Stimulated activated naive CD8-positive, alpha-beta T cell treated with anti-CD3 and anti-CD28 coated beads, Interleukin-15, Interleukin-2, amounts not matched to agents 100 ng/mL and 50 ng/mL, for 24 hours (primary cell): Measurements from ENCODE around the gene SARM1.
A peak's percentile ranks its signal among the peaks of the same experiment; 100 is the strongest.

Experiments
- H3K27ac Mint-ChIP-seq: one replicate; pipeline ENCODE4 v1.8.0; 2021; ENCODE audit warnings: mild to moderate bottlenecking, mixed read lengths
- H3K27me3 Mint-ChIP-seq: one replicate; pipeline ENCODE4 v1.8.0; 2021; ENCODE audit warnings: mixed read lengths
- H3K36me3 Mint-ChIP-seq: one replicate; pipeline ENCODE4 v1.8.0; 2021; ENCODE audit warnings: low read depth, mixed read lengths
- H3K4me1 Mint-ChIP-seq: one replicate; pipeline ENCODE4 v1.8.0; 2021; ENCODE audit warnings: low read depth, mixed read lengths
- H3K4me3 Mint-ChIP-seq: one replicate; pipeline ENCODE4 v1.8.0; 2021; ENCODE audit warnings: mild to moderate bottlenecking, mixed read lengths
- H3K9me3 Mint-ChIP-seq: one replicate; pipeline ENCODE4 v1.8.0; 2021; ENCODE audit warnings: mixed read lengths

The SARM1 gene

DNA sequence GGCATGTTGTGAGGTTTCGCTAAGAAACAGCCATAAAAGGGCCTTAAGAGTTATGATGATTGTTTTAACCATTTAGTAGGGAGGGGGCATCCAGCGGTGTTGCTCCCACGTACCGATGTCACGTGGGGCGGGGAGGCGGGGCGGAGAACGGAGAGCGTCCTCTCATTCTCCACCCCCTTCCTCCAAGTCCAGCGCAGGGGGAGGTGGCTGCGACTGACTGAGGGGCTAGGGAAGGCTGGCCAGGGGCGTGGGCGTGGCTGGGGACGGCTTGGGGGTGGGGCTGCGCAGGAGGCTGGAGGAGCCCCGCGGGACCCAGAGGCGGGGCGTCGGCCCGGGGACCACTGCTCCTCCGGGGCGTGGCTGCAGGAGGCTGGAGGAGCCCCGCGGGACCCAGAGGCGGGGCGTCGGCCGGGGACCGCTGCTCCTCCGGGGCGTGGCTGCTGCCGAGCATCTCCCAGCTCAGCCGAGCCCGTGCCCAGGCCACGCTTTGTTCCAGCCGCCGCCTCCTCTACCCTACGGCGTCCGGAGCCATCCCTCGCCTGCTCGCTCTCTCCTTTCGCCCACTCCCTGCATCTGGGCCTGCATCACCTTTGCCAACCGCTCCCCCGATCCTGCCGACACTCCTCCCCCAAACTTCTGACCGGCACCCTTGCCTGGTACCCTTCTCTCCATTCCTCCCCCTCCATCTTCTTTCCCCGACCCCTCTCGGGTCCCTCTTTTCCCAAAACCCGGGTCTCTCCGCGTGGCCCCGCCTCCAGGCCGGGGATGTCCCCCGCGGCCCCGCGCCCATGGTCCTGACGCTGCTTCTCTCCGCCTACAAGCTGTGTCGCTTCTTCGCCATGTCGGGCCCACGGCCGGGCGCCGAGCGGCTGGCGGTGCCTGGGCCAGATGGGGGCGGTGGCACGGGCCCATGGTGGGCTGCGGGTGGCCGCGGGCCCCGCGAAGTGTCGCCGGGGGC is at the start of gene SARM1:
TSS of gene SARM1 (plus strand) at position 450 of the 958 bp plus-strand sequence. CDS start at position 789, 339 bp downstream.
- peak within 1 kb of the TSS; percentile 89 for H3K4me3 Mint-ChIP-seq
- H3K27me3 Mint-ChIP-seq = no peaks in the 10 kb centered on the region
- peak within 1 kb of the TSS; percentile 89 for H3K27ac Mint-ChIP-seq
- no peaks in the 10 kb centered on the region for H3K9me3 Mint-ChIP-seq
- peaks cover 4% of the 10 kb centered on the region for H3K36me3 Mint-ChIP-seq
- peaks cover 21% of the 10 kb centered on the region for H3K4me1 Mint-ChIP-seq

DNA sequence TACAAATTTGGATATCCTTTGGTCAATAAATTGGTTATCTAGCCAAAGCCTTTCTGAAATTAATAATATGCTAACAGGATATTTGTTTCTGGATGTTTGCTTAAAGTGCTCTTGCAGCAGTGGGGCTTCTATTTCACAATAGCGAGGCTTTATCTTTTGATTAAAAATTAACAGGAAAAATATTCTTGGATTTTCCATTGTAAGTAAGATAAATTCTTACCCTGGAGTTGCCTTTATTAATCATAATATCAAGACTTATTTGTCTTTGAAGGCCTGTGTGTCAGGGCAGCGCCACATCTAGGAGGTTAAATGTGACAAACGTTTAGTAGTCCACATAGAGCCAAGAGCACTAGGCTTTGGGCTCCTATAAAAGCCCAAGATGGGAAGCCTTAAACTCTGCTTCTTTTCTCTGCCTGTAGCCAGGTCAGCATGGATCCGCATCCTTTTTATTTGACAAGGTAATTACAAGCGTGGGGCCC is 47.2 kb upstream of the SARM1 start:
- Mint-ChIP-seq H3K4me3 (no peak overlapping the region), H3K9me3 (no peaks in the 10 kb centered on the region), H3K27ac (no peak overlapping the region), H3K4me1 (peaks cover 40% of the 10 kb centered on the region), H3K27me3 (no peaks in the 10 kb centered on the region), H3K36me3 (peaks cover 65% of the 10 kb centered on the region)

DNA sequence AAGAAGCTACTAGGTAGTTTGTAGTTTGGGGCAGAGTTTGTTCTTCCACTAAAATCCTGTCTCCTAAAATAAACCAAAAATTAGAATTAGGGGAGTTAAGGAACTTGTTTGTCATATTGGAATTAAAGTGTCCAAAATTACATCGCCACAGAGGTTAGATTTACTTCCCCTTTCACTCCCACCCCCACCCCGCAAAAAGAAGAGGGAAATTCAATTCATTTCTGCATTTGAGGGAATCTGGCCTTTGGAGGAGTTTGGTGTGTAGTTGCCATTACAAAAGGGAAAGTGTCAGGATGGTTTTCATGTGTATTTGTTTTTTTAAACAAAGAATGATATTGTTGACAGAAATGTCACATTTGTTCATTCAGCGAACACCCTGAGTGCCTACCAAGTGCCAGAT is 46.7 kb upstream of the SARM1 start:
- no peaks in the 10 kb centered on the region for H3K9me3 Mint-ChIP-seq
- no peak overlapping the region for H3K27ac Mint-ChIP-seq
- peaks cover 40% of the 10 kb centered on the region for H3K4me1 Mint-ChIP-seq
- no peak overlapping the region for H3K4me3 Mint-ChIP-seq
- H3K27me3 Mint-ChIP-seq = no peaks in the 10 kb centered on the region
- peaks cover 65% of the 10 kb centered on the region for H3K36me3 Mint-ChIP-seq

DNA sequence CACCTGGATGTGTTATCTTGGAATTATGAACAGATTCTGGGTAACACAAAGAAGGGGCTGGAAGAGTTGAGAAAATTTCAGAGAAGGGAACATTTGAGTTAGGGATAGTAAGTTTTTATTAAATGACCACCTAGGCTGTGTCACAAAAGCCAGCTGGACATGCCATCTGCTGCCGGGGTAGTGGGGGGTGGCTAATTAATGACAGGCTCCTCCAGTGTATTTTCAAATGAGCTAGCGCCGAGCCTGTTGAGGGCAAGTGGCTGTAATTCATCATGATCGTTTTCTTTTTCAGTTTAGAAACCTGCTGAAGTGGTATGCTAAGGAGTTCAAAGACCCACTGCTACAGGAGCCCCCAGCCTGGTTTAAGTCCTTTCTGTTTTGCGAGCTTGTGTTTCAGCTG is 46.3 kb upstream of the SARM1 start:
- Mint-ChIP-seq H3K27me3 (no peaks in the 10 kb centered on the region), H3K4me1 (peaks cover 36% of the 10 kb centered on the region), H3K36me3 (peaks cover 61% of the 10 kb centered on the region), H3K27ac (no peak overlapping the region), H3K4me3 (no peak overlapping the region), H3K9me3 (no peaks in the 10 kb centered on the region)

DNA sequence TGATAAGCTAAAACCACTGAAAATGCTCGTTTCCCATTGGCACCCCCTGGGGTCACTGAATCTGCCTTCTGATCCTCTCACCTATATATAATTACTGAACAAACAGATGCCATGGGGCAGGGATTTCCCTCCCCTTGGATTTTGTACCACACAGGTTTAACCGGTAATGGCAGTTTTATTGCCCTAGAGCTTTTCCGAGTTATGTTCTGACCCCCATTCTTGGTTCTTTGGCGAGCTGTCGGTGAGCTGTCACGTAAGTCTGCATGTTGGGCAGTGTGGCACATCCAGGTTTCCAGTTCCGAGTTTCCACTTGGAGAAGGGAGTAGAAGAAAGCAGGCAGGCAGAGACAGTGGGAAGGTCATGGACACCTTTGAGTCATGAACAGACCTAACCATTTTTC is 45.4 kb upstream of the SARM1 start:
- H3K9me3 Mint-ChIP-seq = no peaks in the 10 kb centered on the region
- H3K27ac Mint-ChIP-seq = no peak overlapping the region

DNA sequence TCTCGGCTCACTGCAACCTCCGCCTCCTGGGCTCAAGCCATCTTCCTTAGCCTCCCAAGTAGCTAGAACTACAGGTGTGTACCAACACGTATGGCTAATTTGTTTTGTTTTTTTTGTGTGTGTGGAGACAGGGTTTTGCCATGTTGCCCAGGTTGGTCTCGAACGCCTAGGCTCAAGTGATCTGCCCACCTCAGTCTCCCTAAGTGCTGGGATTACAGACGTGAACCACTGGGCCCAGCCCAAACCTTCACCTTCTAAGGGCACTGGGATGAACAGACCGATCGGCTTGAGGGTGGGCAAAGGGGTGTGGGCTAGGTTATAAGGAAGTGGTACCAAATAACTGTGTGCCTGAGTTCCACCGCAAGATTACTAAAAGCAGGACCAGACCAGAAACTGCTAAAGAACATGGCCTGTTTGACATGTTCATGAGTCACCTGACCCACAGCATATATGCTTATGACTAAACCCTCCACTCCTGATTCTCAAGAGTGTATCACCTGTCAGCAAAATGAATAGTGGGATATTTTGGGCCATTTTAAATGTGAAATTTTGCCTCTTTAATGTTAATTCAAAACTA is 44.4 kb upstream of the SARM1 start:
- Mint-ChIP-seq H3K4me3 (no peak overlapping the region), H3K27me3 (no peaks in the 10 kb centered on the region), H3K9me3 (no peaks in the 10 kb centered on the region), H3K36me3 (peaks cover 44% of the 10 kb centered on the region), H3K4me1 (peaks cover 19% of the 10 kb centered on the region), H3K27ac (peak overlapping the region; percentile 45)

More for the DNA sequence above, 45.4 kb upstream of the SARM1 start:
- peaks cover 27% of the 10 kb centered on the region for H3K4me1 Mint-ChIP-seq
- peaks cover 53% of the 10 kb centered on the region for H3K36me3 Mint-ChIP-seq
- no peak overlapping the region for H3K4me3 Mint-ChIP-seq
- H3K27me3 Mint-ChIP-seq = no peaks in the 10 kb centered on the region

DNA sequence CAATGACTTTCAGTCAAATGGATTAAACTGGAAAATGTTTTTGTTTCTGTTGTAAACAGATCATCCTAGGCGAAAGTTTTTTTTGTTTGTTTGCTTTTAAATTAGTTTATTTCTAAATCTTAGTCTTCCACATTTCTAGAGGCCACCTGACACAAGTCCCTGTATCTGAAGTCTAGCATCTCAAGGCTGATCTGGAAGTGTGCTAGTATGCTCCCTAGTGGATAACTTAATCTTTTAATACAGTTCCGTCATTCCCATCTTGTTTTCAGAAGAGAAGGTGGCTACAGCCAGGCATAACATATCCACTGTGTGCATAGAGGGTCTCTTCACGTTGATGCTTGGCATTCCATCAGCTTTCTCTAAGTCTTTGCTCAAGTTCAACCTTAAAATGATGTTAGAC is 43.8 kb upstream of the SARM1 start:
- Mint-ChIP-seq H3K27me3 (no peaks in the 10 kb centered on the region), H3K4me3 (no peak overlapping the region), H3K9me3 (no peaks in the 10 kb centered on the region), H3K27ac (no peak overlapping the region), H3K4me1 (peaks cover 19% of the 10 kb centered on the region), H3K36me3 (peaks cover 41% of the 10 kb centered on the region)

DNA sequence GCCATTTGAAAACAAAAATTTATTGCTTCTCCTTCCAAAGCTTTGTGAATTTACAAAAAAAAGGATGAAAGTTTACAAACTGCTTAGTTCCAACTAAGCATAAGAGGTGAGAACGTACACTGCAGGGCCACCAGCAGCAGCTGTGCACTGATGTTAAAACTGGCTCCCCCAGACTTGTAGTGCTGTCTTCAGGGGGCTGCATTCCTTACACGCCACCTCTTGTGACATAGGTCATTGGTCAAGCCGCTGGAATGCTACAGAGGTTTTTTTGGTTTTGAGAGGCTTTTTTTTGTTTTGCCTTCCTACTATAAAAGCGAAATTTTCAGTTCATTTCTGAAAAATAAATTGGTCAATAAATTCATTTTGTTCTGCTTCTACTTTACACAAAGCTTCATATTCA is 43.2 kb upstream of the SARM1 start:
- Mint-ChIP-seq H3K36me3 (peaks cover 36% of the 10 kb centered on the region), H3K9me3 (no peaks in the 10 kb centered on the region), H3K27ac (no peak overlapping the region), H3K4me1 (peaks cover 19% of the 10 kb centered on the region), H3K4me3 (no peak overlapping the region), H3K27me3 (no peaks in the 10 kb centered on the region)

DNA sequence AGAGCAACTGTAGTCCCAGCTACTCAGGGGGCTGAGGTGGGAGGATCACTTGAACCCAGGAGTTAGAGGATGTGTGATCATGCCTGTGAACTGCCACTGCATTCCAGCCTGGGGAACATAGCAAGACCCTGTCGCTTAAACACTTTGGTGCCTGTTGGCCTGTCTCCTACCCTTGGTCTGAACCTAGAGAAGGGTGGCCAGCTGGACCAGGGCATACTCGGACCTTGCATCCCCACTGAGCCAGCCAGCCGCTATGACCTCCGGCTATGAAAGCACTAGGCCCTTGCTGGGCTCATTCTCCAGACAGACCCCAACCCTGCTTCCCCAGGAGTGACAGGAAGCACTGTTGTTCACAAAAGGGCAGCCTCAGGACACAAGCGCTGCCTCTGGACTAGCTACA is 40.8 kb upstream of the SARM1 start:
- H3K27ac Mint-ChIP-seq = no peak overlapping the region
- peaks cover 33% of the 10 kb centered on the region for H3K36me3 Mint-ChIP-seq
- H3K4me1 Mint-ChIP-seq = peaks cover 35% of the 10 kb centered on the region
- H3K4me3 Mint-ChIP-seq = no peak overlapping the region
- H3K27me3 Mint-ChIP-seq = no peaks in the 10 kb centered on the region
- H3K9me3 Mint-ChIP-seq = no peaks in the 10 kb centered on the region

DNA sequence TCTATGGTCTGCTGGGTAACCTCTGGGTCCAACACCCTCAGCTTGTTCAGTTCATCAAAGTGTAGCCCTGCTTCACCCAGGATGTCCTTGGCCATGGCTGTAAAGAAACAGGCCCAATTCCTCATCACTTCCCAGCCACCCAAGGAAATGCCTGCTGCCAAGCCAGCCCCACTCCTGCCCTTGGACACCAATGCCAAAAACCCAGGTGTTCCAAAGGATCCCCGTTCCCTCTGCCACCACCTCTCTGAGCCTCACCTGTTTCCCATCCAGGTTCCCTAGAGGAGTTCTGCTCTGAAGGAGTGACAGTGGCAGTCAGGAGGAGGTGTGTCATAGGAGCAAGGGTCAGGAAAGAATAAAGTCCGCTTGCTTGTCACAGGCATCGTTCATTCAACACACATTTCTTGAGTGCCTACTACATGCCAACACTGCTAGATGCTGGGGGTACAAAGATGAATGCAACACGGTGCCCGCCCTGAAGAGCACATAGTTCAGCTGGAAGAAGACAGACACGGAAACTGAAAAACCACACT is 39.5 kb upstream of the SARM1 start:
- Mint-ChIP-seq H3K4me1 (peaks cover 37% of the 10 kb centered on the region), H3K9me3 (no peaks in the 10 kb centered on the region), H3K36me3 (peaks cover 20% of the 10 kb centered on the region), H3K27me3 (no peaks in the 10 kb centered on the region), H3K27ac (no peak overlapping the region), H3K4me3 (no peak overlapping the region)

DNA sequence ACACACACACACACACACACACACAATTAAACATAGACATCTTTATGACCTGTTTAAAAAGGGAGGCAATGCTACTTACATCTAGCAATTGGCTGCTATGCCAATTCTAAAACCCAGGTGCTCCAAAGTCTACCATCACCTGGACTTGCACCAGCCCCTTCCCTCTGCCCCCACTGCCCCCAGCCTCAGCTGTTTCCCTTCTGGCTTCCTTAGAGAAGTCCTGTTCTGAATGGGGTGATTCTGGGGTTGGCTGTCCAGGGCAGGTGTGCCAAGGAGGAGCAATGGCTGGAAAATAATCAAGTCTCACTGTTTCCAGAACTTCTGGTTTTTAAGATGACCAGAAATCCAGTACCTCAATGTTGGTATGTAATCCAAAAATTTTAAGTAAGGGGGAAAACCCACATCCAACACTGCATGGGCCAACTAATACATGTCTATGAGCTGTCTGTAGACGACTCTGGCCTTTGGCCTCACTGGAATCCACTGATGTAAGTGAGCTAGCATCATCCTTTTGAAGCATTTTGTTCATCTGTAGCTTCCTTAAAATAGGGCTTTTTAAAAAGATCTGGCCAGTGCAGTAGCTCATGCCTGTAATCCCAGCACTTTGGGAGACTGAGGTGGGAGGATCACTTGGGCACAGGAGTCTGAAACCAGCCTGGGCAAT is 38.3 kb upstream of the SARM1 start:
- no peaks in the 10 kb centered on the region for H3K9me3 Mint-ChIP-seq
- H3K36me3 Mint-ChIP-seq = peaks cover 10% of the 10 kb centered on the region
- H3K27me3 Mint-ChIP-seq = no peaks in the 10 kb centered on the region
- peaks cover 38% of the 10 kb centered on the region for H3K4me1 Mint-ChIP-seq
- no peak overlapping the region for H3K27ac Mint-ChIP-seq
- H3K4me3 Mint-ChIP-seq = no peak overlapping the region

DNA sequence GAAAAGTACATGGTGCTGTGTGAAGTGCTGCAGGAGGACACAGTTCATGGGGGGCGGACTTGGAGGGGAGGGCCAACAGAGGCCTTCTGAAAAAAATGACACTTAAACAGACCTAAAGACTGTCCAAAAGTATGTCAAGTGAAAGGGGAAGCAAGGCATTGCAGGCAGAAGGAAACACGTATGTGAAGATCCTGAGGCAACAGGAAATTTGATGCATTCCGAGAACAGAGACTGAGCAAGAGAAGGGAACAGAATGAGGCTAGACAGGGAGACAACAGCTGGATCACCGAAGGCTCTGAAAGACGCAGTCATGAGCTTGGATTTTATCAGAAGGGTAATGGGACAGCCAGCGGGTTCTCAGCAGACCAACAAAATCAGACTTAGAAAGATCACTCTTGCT is 37.3 kb upstream of the SARM1 start:
- Mint-ChIP-seq H3K27me3 (no peaks in the 10 kb centered on the region), H3K4me1 (peaks cover 43% of the 10 kb centered on the region), H3K27ac (peak overlapping the region; percentile 28), H3K4me3 (peak overlapping the region; percentile 90), H3K9me3 (no peaks in the 10 kb centered on the region), H3K36me3 (peaks cover under 1% of the 10 kb centered on the region)

DNA sequence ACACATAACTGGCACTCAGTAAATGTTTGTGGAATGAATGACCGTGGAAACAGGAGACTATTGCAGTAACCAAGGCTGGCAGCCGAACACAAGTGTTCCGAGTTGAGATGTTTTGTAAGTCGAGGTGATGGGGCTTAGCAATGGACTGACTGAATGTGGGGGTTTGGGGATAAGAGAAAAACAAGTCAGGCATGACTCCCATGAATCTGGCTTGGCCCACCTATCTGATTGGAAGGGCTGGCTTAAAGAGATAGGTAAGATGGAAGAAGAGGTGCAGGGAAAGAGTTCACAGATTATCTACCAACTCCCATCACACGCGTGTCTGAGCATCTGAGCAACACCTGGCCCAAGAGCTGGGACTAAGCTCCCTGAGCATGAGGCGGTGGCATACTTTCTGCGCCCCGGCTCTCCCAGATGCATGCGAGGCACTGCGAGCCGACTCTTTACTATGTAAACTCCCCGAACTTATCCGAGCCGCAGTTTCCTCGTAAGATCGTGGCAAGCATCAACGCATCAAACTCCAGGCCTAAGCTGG is 36.8 kb upstream of the SARM1 start:
- Mint-ChIP-seq H3K9me3 (no peaks in the 10 kb centered on the region), H3K27me3 (no peaks in the 10 kb centered on the region), H3K4me1 (peaks cover 43% of the 10 kb centered on the region), H3K36me3 (no peaks in the 10 kb centered on the region), H3K4me3 (peak overlapping the region; percentile 90), H3K27ac (peak overlapping the region; percentile 89)

DNA sequence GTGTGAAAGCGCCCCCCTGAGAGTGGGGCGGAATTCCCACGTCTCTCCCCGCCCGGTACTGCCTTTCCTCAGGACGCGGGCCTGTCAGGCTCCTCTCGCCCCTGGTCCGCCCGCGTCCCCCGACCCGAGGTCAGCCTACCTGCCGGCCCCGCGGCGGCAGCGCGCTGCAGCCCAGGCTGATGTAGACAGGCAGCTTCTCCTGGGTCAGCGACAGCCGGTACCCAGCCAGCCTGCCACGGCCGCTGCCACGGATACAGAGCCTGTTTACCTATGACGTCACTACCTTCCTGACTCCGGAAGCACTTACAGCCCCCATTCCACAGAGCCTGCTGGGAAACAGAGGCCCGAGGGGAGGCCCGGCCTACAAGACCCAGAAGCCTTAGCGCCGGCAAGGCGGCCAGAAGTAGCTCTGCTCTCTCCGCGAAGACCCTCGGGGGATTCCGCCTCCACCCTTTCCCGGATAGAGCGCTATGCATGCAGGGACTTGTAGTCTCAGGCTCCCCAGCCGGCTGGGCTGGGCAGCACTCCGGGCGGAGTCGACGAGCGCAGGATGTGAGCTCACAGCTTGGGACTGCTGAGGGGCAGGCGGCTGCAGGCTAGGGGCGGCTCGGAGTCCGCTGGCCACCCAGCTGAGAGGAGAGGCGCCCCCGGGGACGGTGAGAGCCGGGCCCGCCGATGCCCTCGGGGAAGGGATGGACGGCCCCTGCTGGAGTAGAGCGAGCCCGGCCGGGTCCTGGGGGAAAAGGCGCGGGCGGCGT is 36.1 kb upstream of the SARM1 start, which contains the start of the genes IFT20 and TNFAIP1:
TSS of gene IFT20 (minus strand) at position 272 of the 758 bp plus-strand sequence. CDS start 3,487 bp downstream, outside the sequence.
TSS of gene TNFAIP1 (plus strand) at position 561 of the 758 bp plus-strand sequence. CDS start 3,761 bp downstream, outside the sequence.
- H3K36me3 Mint-ChIP-seq = no peaks in the 10 kb centered on the region
- H3K4me3 Mint-ChIP-seq = peak within 1 kb of the TSS; percentile 90
- no peaks in the 10 kb centered on the region for H3K27me3 Mint-ChIP-seq
- no peaks in the 10 kb centered on the region for H3K9me3 Mint-ChIP-seq
- H3K4me1 Mint-ChIP-seq = peaks cover 43% of the 10 kb centered on the region
- peak within 1 kb of the TSS; percentile 89 for H3K27ac Mint-ChIP-seq
